Stimulated activated naive CD8-positive, alpha-beta T cell treated with anti-CD3 and anti-CD28 coated beads, Interleukin-15, amount 100 ng/mL, for 72 hours (primary cell): ENCODE measurements around the gene WWTR1.

Experiments
- ATAC-seq: fragments of 150-1000 bp; cut with Tn5 transposase; 2 replicates; pipeline ENCODE4 v1.10.0; 2021; ENCODE audit warnings: mild to moderate bottlenecking, moderate library complexity
- DNase-seq, 2 donors: peaks; one replicate each; pipeline ENCODE4 v3.0.0; 2021 to 2022
- H3K27ac Mint-ChIP-seq, 2 donors: one replicate each; pipeline ENCODE4 v1.8.0; 2022; ENCODE audit warnings: mild to moderate bottlenecking in 2 of 2, mixed read lengths in 2 of 2, moderate library complexity in 2 of 2
- H3K27me3 Mint-ChIP-seq: one replicate; pipeline ENCODE4 v1.8.0; 2022; ENCODE audit warnings: mixed read lengths
- H3K4me1 Mint-ChIP-seq: one replicate; pipeline ENCODE4 v1.8.0; 2022; ENCODE audit warnings: mild to moderate bottlenecking, mixed read lengths
- H3K4me3 Mint-ChIP-seq, 2 donors: one replicate each; pipeline ENCODE4 v1.8.0; 2022; ENCODE audit warnings: mild to moderate bottlenecking in 2 of 2, mixed read lengths in 2 of 2, moderate library complexity in 1 of 2
- H3K9me3 Mint-ChIP-seq, 2 donors: one replicate each; pipeline ENCODE4 v1.8.0; 2022; ENCODE audit warnings: mixed read lengths in 2 of 2

WWTR1 gene

DNA sequence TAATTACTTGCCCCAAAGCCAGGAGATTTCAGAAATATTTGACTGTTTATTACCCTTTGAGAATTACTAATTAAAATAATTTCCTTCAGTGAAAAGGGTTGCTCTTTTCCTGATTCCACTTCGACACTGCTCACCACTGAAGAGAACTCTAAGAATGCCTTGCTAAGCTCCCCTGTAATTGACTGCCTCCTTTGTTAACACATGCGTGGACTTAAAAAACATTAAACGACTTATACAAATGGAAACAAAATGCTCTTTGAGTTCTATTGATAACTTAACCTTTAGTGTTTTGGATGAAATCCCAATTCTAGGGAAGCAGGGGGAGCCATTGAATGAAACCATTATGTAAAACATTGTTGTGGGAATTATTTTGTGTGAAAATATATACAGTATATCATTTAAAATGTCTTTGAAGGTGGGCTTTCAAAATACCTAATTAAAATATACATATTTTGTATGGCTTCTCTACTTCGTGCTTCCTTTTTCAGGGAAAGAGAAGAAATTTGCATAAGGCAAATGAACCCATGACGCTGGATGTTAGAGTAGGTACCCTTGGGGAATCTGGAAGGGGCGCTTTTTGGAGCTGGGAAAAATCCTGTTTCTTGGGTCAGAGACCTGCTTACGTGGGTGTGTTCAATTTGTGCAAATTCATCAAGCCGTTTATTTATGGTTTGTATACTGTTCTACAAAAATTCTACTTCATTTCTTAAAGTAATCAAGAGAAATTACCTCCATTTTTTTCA, 64.2 kb downstream of the WWTR1 start:
- Mint-ChIP-seq H3K4me1 (no peaks in the 10 kb centered on the region), H3K4me3 (no peak overlapping the region), H3K27ac (no peak overlapping the region), H3K9me3 (no peaks in the 10 kb centered on the region), H3K27me3 (no peaks in the 10 kb centered on the region)
- ATAC-seq (no peak), DNase-seq (no peak)

DNA sequence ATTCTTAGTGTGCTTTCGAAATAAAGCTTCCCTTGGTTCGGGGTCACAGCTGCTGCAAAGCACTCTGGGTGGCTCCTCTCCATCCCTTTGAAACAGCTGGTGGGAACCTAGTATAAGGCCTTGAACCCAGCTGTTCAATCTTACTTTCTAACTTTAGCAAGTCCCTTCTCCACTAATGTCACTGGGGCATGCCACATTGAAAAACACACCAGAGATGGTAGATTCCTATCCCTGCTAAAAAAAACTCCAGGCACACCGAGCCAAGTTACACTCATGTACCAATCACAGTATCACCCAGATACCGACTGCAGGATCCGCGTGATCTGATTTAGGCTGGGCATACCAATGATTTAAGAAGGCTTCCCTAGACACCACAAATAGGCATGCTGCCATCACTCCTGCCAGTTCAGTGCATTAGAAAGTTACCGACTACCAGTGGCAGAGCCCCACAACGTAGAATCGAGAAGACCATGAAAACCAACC, 65.0 kb downstream of the WWTR1 start:
- Mint-ChIP-seq H3K27ac (no peak overlapping the region), H3K27me3 (no peaks in the 10 kb centered on the region), H3K4me1 (no peaks in the 10 kb centered on the region), H3K9me3 (no peaks in the 10 kb centered on the region), H3K4me3 (no peak overlapping the region)
- no peak for DNase-seq
- ATAC-seq: no peak

DNA sequence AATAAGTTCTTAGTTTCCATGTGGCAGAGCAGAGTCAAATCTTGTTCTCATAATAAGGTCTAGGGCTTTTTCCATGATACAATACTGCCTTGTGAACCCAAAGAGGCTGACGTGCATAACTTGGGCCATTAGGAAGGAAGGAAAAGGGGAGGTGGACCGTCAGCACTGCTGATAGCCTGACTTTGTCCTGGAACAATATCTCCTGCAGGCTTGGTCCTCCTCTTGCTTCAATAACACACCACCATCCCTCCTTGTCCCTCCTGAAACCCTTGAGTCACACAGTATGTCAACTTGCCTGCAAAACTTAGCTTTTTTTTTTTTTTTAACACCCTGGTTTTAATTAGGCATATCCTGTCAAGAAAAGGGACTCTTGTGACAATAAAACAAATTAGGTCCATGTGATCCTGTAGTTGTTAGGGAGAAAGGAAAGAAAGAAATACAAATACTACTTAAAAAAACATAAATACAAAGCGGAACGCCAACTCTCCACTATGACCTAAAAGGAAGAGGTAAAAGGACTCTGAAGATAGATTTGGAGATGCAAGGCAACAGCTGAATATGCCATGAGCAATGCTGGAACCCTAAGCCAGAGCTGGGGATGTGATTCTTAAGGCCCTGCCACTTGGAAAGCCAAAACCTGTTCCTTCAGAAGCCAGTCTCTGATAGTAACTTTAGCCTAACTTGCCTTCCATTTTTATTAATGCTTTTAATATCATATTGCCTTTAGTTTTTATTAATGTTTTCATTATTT, 67.0 kb downstream of the WWTR1 start:
- peaks cover 11% of the 10 kb centered on the region for H3K27me3 Mint-ChIP-seq
- no peaks in the 10 kb centered on the region for H3K4me1 Mint-ChIP-seq
- H3K4me3 Mint-ChIP-seq: no peak overlapping the region
- no peak for DNase-seq
- no peak for ATAC-seq
- no peak overlapping the region for H3K27ac Mint-ChIP-seq
- no peaks in the 10 kb centered on the region for H3K9me3 Mint-ChIP-seq

DNA sequence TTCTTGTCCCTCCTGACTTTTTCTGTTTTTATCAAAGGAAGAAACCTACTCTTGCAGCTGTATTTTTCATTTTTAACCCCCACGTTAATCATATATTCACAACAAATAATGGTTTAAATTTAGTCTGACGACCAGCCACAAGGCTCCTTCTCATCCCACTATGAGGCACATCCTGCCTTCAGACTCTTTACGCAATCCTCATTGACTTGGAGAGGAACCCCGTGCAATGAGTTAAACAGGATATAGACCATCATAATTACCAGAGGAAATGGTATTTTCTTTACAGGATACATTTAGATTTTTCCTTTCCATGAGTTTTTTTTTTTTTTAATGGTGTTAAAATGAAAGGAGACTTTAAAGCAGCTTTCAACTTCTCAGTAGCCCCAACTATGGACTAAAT, 68.5 kb downstream of the WWTR1 start:
- no peak for DNase-seq
- Mint-ChIP-seq H3K9me3 (no peaks in the 10 kb centered on the region), H3K4me3 (no peak overlapping the region), H3K27me3 (peaks cover 14% of the 10 kb centered on the region), H3K4me1 (no peaks in the 10 kb centered on the region), H3K27ac (no peak overlapping the region)
- no peak for ATAC-seq

DNA sequence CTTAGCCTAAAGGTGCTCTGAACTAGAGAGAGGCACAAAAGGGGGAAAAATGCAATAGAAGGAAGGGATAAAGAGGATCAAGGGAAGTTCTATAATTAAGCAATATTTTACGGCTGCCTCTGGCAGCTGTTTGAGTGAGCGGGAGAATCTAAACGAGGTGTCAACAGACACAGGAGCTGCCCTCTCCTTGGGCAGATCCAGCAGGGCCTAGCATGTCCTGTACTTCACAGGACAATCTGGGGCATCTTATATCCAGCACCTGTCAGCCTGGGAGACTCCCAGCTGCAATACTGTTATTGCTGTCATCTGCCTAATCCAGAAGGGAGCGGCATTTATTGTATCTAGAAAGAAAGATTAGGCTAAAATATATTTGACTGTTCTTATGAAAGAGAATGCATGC, 68.9 kb downstream of the WWTR1 start:
- Mint-ChIP-seq H3K9me3 (no peaks in the 10 kb centered on the region), H3K27me3 (peaks cover 18% of the 10 kb centered on the region), H3K4me1 (no peaks in the 10 kb centered on the region), H3K27ac (no peak overlapping the region), H3K4me3 (no peak overlapping the region)
- no peak for ATAC-seq
- DNase-seq: no peak

DNA sequence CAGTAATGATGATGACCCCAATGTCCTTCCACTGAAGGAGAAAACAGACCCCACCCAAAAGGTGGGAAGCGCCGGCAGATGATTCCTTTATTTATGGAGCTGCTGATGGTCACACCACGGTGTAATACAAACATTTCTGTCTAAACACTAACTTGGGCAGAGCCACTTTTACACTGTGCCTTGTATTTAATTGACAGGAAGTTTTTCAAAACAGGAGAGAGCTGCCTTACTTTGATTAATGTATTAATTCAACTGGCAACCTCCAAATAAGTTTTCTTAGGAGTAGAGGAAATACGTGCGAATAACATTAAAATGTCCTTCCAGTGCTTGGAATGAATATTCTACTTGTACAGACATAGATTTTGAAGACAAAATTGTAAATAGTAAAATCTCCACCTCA, 70.4 kb downstream of the WWTR1 start:
- no peak for DNase-seq
- Mint-ChIP-seq H3K27ac (no peak overlapping the region), H3K4me3 (no peak overlapping the region), H3K4me1 (no peaks in the 10 kb centered on the region), H3K9me3 (no peaks in the 10 kb centered on the region), H3K27me3 (peaks cover 18% of the 10 kb centered on the region)
- ATAC-seq: no peak

DNA sequence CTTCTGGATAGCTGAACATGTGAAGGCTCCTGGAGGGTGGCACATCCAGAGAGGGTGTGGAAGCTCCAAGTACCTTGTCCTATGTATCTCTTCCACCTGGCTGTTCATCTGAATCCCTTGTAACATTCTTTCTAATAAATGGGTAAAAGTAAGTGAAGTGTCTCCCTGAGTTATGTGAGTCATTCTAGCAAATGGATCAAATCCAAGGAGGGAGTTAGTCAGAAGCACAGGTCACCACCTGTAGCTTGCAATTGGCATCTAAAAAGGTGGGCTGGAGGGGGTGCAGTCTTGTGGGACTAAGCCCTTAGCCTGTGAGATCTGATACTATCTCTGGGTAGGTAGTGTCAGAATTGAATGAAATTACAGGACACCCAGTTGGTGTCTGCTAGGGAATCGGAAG, 71.0 kb downstream of the WWTR1 start:
- H3K9me3 Mint-ChIP-seq: no peaks in the 10 kb centered on the region
- H3K4me1 Mint-ChIP-seq: no peaks in the 10 kb centered on the region
- peaks cover 18% of the 10 kb centered on the region for H3K27me3 Mint-ChIP-seq
- DNase-seq (no peak), ATAC-seq (no peak)
- no peak overlapping the region for H3K4me3 Mint-ChIP-seq
- no peak overlapping the region for H3K27ac Mint-ChIP-seq

DNA sequence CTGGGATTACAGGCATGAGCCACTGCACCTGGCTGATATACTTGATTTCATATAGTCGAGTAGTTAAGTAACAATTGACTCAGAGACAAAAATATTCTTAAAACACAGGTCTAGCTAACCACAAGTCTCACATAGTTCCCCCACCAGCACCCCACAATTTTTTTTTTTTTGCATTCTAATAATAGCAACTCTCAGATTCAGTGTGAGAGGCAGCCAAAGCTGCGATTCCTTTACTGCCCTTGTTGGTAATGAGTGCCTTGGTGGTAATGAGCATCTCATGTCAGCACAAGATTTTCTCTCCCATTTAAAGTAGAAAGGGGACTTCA, 72.5 kb downstream of the WWTR1 start:
- Mint-ChIP-seq H3K4me3 (no peak overlapping the region), H3K27ac (no peak overlapping the region), H3K9me3 (no peaks in the 10 kb centered on the region), H3K27me3 (peaks cover 31% of the 10 kb centered on the region), H3K4me1 (peaks cover under 1% of the 10 kb centered on the region)
- ATAC-seq (no peak), DNase-seq (no peak)

DNA sequence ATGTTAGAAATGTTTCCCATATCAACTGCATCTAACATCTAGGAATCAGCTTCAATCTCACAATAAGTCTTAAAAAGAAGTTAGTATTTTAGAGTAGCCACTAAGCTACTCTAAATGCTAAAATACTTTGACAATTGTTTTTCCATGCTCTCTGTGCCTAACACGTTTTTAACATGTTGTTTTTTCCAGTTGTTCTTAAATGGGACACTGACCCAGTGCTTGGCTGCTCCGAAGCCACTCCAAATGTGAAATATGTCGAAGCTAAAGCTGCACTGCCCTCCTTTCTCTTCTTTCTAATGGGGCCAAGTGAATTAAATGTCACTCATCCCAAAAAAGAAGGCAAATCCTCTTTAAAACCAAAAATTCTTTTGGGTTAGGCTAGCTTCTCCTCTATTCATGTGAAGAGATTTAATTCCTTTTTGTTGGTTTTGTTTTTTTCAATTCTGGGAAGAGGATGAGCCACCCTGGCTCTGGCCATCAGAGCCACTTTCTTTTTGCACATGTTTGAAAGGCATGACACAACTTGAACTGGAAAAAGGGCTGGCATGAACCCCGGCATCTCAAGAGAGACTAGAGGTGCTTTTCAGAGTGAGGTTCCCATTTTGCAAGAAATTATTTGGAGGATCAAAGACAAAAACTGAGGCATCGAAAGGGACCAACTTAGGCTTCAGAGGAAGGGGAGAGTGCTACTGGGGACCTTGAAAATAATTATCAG, 73.7 kb downstream of the WWTR1 start:
- no peaks in the 10 kb centered on the region for H3K9me3 Mint-ChIP-seq
- H3K27me3 Mint-ChIP-seq: peaks cover 31% of the 10 kb centered on the region
- H3K4me3 Mint-ChIP-seq: no peak overlapping the region

DNA sequence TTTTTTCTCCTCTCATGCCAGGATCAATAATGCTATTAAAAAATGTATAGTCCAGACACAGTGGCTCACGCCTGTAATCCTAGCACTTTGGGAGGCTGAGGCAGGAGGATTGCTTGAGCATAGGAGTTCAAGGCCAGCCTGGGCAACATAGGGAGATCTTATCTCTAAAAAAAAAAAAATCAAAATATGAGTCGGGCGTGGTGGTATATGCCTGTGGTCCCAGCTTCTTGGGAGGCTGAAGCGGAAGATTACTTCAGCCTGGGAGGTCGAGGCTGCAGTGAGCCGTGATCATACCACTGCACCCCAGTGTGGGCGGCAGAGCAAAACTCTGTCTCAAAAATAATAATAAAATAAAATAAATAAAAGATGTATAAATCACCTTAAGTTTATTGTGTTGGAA, 75.4 kb downstream of the WWTR1 start:
- peaks cover 38% of the 10 kb centered on the region for H3K27me3 Mint-ChIP-seq
- DNase-seq: no peak
- no peak overlapping the region for H3K4me3 Mint-ChIP-seq
- no peak overlapping the region for H3K27ac Mint-ChIP-seq
- no peak for ATAC-seq
- peaks cover 9% of the 10 kb centered on the region for H3K4me1 Mint-ChIP-seq
- H3K9me3 Mint-ChIP-seq: no peaks in the 10 kb centered on the region

More for the DNA sequence above, 73.7 kb downstream of the WWTR1 start:
- Mint-ChIP-seq H3K4me1 (peaks cover 9% of the 10 kb centered on the region), H3K27ac (no peak overlapping the region)
- DNase-seq: no peak
- ATAC-seq: no peak

DNA sequence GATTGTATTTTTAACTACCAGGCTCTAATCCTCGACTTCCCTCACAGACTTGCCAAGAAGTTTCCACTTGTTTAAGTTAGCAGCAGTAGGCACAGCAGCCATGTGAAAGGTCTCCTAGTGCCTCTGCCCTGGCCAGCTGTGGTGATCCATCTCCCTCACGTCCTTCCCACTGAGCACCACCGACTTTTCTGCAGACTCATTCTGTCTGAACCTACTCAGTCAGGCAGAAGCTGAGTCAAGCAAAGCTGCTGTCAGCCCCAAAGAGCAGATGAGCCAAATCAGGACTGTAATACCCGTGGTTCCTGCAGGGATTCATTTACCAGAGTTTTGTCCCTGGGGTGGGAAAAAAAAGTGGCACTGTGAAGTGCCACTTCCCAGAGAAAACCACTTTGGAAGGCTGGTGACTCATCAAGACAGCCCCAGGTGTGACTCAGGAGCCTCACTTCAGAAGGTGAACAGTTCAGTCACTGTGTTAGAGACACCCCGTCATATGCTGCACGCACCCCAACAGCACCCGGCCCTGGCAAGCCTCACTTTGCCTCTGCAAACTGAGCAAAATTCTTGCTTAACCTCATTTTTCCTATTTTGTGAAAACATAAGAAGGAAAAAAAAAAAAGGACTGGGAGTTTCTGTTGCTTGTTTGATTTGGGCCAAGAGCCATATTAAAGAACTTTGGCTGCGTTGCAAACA, 76.0 kb downstream of the WWTR1 start:
- no peaks in the 10 kb centered on the region for H3K9me3 Mint-ChIP-seq
- no peak overlapping the region for H3K4me3 Mint-ChIP-seq
- no peak for ATAC-seq
- peaks cover 32% of the 10 kb centered on the region for H3K27me3 Mint-ChIP-seq
- peaks cover 9% of the 10 kb centered on the region for H3K4me1 Mint-ChIP-seq
- no peak overlapping the region for H3K27ac Mint-ChIP-seq
- no peak for DNase-seq

DNA sequence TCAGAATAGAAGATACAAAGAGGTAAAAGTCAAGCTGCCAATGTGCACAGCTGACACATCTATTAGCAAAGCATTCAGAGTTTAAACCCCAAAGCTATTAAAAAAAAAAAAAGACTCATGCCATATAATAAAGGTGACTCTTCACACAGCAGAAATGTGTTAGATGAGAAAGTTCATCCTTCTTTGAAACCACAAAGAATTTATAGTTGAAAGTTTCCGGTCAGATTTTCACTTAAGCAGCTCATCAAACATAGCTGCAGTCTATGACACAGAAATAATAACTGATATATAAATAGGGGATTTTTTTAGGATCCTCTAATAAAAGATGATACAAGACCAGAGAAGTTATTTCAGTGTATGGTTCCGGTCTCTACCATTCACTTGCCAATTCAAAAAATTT, 76.6 kb downstream of the WWTR1 start:
- no peak for DNase-seq
- H3K4me3 Mint-ChIP-seq: no peak overlapping the region
- ATAC-seq: no peak
- peak overlapping the region in 1 of 2 donors; percentile 80 for H3K27ac Mint-ChIP-seq
- H3K27me3 Mint-ChIP-seq: peaks cover 27% of the 10 kb centered on the region
- H3K9me3 Mint-ChIP-seq: no peaks in the 10 kb centered on the region
- H3K4me1 Mint-ChIP-seq: peaks cover 14% of the 10 kb centered on the region

DNA sequence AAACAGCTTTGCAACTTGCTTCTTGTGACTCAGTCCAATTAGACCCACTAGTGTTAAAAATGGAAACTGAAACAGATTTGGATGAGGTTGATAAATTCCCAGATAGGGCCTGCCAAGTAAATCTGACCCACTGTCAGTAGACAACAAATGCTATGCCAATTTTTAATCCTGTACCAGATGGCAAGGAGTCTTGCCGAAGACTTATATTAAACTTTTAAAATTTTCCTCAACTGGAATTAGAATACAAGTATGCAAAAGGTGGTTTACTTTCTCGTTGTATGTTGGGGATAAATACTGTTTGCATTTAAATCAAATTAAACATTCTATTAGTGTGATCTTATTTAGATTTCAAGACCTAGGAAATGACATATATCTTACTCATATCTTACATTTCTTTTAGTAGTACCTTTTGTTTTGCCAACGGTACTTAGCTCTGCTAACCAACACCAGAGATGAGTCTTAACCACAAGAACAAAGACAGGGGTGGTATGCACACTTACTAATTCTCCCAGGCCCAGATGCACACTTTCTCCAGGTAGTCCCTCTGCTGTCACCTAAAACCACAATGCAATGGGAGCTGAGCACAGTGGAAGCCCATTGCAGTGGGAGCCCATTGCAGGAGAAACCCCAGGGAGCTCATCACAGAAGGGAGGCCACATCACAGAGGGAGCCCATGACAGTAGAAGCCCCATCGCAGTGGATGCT, 77.8 kb downstream of the WWTR1 start:
- Mint-ChIP-seq H3K4me3 (no peak overlapping the region), H3K9me3 (no peaks in the 10 kb centered on the region), H3K27ac (peak overlapping the region in 1 of 2 donors; percentile 25), H3K4me1 (peaks cover 18% of the 10 kb centered on the region), H3K27me3 (peaks cover 27% of the 10 kb centered on the region)
- DNase-seq: peak in 1 of 2 donors; percentile 17
- peak; percentile 90 for ATAC-seq

DNA sequence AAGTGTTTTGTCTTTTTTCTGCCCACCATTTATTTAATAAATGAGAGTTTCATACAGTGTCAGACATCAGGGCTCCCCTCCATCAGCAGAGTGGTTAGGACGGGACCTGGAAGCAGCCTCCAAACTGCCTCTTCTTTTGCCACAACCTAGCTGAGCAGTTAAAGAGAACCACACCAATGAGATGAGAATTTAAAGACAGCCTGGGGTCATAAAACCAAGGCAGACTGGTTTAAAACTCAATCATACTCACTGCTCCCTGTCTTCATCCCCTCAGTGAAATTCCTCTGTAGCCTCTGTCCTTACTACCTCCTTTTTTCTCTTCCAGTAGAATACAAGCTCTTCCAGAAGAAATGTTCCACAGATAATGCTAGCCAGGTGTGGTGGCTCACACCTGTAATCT, 78.7 kb downstream of the WWTR1 start:
- Mint-ChIP-seq H3K27me3 (peaks cover 23% of the 10 kb centered on the region), H3K9me3 (no peaks in the 10 kb centered on the region), H3K27ac (peak overlapping the region in 1 of 2 donors; percentile 52), H3K4me1 (peaks cover 22% of the 10 kb centered on the region), H3K4me3 (no peak overlapping the region)
- no peak for DNase-seq
- no peak for ATAC-seq

DNA sequence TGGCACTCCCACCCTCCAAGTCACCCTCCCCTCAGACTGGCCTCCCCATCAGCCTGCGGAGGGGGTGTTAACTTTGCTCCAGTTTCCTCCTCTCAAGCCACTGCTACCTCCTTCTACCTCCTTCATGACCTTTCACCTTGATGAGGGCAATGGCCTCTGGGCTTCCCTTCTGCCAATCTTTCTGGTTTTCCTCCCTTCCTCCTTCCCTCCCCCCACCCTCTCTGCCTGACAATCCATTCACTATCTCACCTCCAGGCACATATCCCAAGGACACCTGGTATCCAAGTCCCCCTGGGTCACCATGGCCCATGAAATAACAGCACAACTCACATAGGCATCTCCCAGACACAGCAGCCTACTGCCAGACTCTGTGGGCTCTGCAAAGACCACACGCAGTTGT, 80.0 kb downstream of the WWTR1 start:
- no peak overlapping the region for H3K27ac Mint-ChIP-seq
- no peak for ATAC-seq
- H3K4me1 Mint-ChIP-seq: peaks cover 24% of the 10 kb centered on the region

More for the DNA sequence above, 80.0 kb downstream of the WWTR1 start:
- Mint-ChIP-seq H3K4me3 (no peak overlapping the region), H3K9me3 (no peaks in the 10 kb centered on the region), H3K27me3 (peaks cover 20% of the 10 kb centered on the region)
- DNase-seq: no peak
